Right lobe of liver (tissue), 4 donors: ENCODE measurements around the gene PLCB4.

Experiments
- POLR2A ChIP-seq: fragments of 450-650 bp; IDR thresholded peaks from one replicate; pipeline ENCODE4 v1.6.1; 2017; ENCODE audit warnings: antibody characterized with exemption, mild to moderate bottlenecking
- TF ChIP-seq, protein P1 (sequence below), 4 donors: fragments of 200-600 bp in 3 of 4; fragments of 450-650 bp in 1 of 4; IDR thresholded peaks; one replicate each; pipeline versions ENCODE4 v1.5.1 to v1.8.0; 2016 to 2022; ENCODE audit warnings: antibody characterized with exemption in 4 of 4, mild to moderate bottlenecking in 2 of 4
- donor health status: DM: no; HTN: no; CAD: no.
- donor health status: DM: no; HTN: no; CAD: no.
- donor health status: DM: no; HTN: yes; CAD: no.

- TF ChIP-seq, protein P1, sequence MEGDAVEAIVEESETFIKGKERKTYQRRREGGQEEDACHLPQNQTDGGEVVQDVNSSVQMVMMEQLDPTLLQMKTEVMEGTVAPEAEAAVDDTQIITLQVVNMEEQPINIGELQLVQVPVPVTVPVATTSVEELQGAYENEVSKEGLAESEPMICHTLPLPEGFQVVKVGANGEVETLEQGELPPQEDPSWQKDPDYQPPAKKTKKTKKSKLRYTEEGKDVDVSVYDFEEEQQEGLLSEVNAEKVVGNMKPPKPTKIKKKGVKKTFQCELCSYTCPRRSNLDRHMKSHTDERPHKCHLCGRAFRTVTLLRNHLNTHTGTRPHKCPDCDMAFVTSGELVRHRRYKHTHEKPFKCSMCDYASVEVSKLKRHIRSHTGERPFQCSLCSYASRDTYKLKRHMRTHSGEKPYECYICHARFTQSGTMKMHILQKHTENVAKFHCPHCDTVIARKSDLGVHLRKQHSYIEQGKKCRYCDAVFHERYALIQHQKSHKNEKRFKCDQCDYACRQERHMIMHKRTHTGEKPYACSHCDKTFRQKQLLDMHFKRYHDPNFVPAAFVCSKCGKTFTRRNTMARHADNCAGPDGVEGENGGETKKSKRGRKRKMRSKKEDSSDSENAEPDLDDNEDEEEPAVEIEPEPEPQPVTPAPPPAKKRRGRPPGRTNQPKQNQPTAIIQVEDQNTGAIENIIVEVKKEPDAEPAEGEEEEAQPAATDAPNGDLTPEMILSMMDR (IDR thresholded peaks at IDR 0.05), result no peak
- TF ChIP-seq POLR2A, result no peak
These were observed 411.2 kb downstream of the PLCB4 start for GRCh38 chr20:9480066-9480465.
